ENCODE results near the gene NDST1. TPM values are rescaled to one million over a fixed set of nuclear protein-coding genes. Genes with fewer than 3 reads are reported as not detected.

The NDST1 gene
- polyA plus RNA-seq, 1 donor = 45.4 TPM

DNA sequence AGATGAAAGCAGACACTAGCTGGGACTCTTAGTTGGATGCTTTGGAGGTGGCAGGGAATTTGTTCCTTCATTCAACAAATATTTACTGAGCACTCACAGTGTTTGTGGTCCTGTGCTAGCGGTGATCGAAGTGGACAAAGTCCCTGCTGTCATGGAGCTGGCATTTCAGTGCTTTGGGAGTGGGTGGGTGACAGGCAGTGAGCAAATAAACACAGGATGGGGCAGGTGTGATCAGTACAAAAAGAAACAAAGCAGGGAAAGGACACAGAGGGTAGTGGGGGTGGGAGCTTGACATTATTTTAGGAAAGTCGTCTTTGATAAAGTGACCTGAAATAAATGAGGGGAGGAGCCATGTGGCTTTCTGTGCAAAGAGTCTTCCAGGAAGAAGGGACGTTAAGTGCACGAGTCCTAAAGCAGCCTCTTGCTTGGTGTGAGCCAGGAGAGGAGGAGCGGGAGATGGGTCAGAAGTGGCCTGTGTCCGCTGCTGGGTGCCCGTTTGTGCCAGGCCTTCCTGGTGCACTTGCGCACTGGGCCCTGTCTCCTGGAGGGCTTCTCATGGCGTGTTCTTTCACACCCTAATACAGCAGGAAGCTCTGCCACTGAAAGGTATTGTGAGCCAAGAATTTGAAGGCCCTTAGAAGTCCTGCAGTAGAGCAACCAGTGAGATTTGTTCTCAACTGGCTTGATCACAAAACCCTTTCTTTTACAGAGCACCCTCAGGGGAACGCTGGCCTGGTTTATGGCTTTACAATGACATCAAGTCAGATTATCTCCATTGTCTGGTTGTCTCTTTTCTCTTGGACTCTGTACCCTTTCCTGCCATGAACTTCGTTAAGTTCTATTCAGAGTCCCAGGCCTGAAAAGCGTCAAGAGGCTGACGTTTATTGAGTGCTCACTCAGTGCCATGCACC, 14.8 kb downstream of the NDST1 start:
- Histone ChIP-seq H3K27ac (ENCODE audit: low read length) (peak overlapping the region; percentile 77), H3K4me1 (ENCODE audit: control insufficient read depth, insufficient read depth, low read length) (peaks cover 53% of the 10 kb centered on the region), H3K4me3 (ENCODE audit: low read length) (no peak overlapping the region), H3K9me3 (ENCODE audit: control insufficient read depth, low read depth, low read length) (peaks cover 4% of the 10 kb centered on the region), H3K27me3 (ENCODE audit: control insufficient read depth, insufficient read depth, low read length) (no peaks in the 10 kb centered on the region), H3K36me3 (ENCODE audit: control insufficient read depth, insufficient read depth, low read length) (peaks cover 43% of the 10 kb centered on the region)
- WGBS (ENCODE audit: insufficient coverage, low lambda C conversion rate) = 8% methylated on average over 2 of the region's 14 CpGs
- DNase-seq = peak in 1 of 2 donors; percentile 81

DNA sequence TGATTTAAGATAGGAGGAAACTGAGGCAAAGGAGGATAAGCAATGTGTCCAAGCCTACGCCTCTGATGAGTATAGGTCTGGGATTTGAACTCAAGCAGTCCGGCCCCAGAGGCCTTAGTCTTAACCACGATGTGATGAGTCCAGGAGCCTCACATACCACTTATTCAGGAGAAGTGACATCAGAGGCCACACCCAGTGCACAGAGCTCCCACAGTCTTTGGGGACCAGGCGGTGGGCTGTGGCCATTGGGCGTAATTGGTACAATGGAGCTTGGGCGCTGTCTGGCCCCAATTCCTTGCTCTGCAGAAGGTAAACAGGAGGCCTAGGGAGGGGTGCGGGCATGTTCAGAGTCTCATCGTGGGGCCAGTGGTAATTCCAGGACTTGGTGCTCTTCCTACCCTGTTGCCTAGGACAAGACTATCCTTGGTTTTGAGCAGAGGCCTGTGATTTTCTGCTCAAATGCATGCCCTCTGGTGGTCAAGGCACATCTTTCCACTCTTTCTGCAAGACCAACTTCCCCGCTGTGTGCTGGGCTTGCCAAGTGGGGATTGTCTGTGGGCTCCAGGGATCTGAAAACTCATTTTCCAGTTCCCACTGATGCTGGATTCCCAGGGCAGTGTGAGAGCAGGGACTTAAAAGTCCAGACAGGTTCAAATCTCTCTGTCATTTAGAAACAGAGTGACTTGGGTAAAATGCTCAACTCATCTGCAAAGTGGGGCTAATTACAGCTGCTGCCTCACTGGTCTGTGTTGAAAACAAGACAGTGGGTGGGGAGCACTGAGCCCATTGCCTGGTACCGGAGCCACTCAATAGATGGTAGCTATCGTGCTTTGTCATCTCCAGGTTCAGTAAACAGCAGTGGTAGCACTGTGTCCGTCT, 15.8 kb downstream of the NDST1 start:
- Histone ChIP-seq H3K4me3 (ENCODE audit: low read length) (no peak overlapping the region), H3K9me3 (ENCODE audit: control insufficient read depth, low read depth, low read length) (peaks cover 4% of the 10 kb centered on the region), H3K36me3 (ENCODE audit: control insufficient read depth, insufficient read depth, low read length) (peaks cover 50% of the 10 kb centered on the region), H3K4me1 (ENCODE audit: control insufficient read depth, insufficient read depth, low read length) (peaks cover 44% of the 10 kb centered on the region), H3K27ac (ENCODE audit: low read length) (peak overlapping the region; percentile 77), H3K27me3 (ENCODE audit: control insufficient read depth, insufficient read depth, low read length) (no peaks in the 10 kb centered on the region)
- no CpG with 5 or more reads among the region's 12 CpGs for WGBS (ENCODE audit: insufficient coverage, low lambda C conversion rate)
- peak in 1 of 2 donors; percentile 62 for DNase-seq

GRCh38 chr5:150525163-150525562, 17.2 kb downstream of the NDST1 start:
- H3K4me3 ChIP-seq (ENCODE audit: low read length) = no peak overlapping the region
- no CpG with 5 or more reads among the region's 8 CpGs for WGBS (ENCODE audit: insufficient coverage, low lambda C conversion rate)
- no peak for DNase-seq
- no peak overlapping the region for H3K27ac ChIP-seq (ENCODE audit: low read length)
- peaks cover 37% of the 10 kb centered on the region for H3K4me1 ChIP-seq (ENCODE audit: control insufficient read depth, insufficient read depth, low read length)
- peaks cover 4% of the 10 kb centered on the region for H3K9me3 ChIP-seq (ENCODE audit: control insufficient read depth, low read depth, low read length)
- H3K36me3 ChIP-seq (ENCODE audit: control insufficient read depth, insufficient read depth, low read length) = peaks cover 48% of the 10 kb centered on the region
- no peaks in the 10 kb centered on the region for H3K27me3 ChIP-seq (ENCODE audit: control insufficient read depth, insufficient read depth, low read length)

- peaks cover 4% of the 10 kb centered on the region for H3K9me3 ChIP-seq (ENCODE audit: control insufficient read depth, low read depth, low read length)
- DNase-seq = no peak
- peaks cover 35% of the 10 kb centered on the region for H3K4me1 ChIP-seq (ENCODE audit: control insufficient read depth, insufficient read depth, low read length)
- no peak overlapping the region for H3K4me3 ChIP-seq (ENCODE audit: low read length)
- H3K36me3 ChIP-seq (ENCODE audit: control insufficient read depth, insufficient read depth, low read length) = peaks cover 44% of the 10 kb centered on the region
- H3K27me3 ChIP-seq (ENCODE audit: control insufficient read depth, insufficient read depth, low read length) = no peaks in the 10 kb centered on the region
- H3K27ac ChIP-seq (ENCODE audit: low read length) = no peak overlapping the region
Measured at GRCh38 chr5:150525781-150526180, 17.9 kb downstream of the NDST1 start.

DNA sequence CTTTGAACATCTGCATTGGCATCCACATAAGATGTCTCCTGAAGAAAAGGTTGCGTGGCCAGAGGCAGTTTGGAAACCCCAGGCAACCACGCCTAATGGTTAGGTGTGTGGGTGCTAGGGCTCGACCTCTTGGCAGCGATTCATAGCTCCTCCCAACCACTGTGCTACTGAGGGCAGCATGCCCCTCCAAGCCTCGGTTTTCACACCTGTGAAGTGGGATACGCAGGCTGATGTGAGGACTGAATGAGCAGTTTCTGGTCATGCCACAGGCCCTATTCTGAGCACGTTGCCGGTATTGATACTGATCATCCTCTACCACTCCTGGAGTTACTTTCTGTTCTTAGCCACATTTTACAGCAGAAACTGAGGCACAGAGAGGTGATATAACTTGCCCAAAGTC, 19.1 kb downstream of the NDST1 start:
- no peaks in the 10 kb centered on the region for H3K9me3 ChIP-seq (ENCODE audit: control insufficient read depth, low read depth, low read length)
- H3K4me3 ChIP-seq (ENCODE audit: low read length) = no peak overlapping the region
- no peak overlapping the region for H3K27ac ChIP-seq (ENCODE audit: low read length)
- H3K4me1 ChIP-seq (ENCODE audit: control insufficient read depth, insufficient read depth, low read length) = peaks cover 30% of the 10 kb centered on the region
- no peaks in the 10 kb centered on the region for H3K27me3 ChIP-seq (ENCODE audit: control insufficient read depth, insufficient read depth, low read length)
- DNase-seq = no peak
- no CpG with 5 or more reads among the region's 8 CpGs for WGBS (ENCODE audit: insufficient coverage, low lambda C conversion rate)
- peaks cover 40% of the 10 kb centered on the region for H3K36me3 ChIP-seq (ENCODE audit: control insufficient read depth, insufficient read depth, low read length)

DNA sequence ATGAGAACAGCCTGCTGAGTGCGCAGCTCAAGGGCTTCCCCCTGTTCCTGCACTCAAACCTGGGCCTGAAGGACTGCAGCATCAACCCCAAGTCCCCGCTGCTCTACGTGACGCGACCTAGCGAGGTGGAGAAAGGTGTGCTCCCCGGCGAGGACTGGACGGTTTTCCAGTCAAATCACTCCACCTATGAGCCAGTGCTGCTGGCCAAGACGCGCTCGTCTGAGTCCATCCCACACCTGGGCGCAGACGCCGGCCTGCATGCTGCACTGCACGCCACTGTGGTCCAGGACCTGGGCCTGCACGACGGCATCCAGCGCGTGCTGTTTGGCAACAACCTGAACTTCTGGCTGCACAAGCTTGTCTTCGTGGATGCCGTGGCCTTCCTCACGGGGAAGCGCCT, 19.9 kb downstream of the NDST1 start:
- no peaks in the 10 kb centered on the region for H3K27me3 ChIP-seq (ENCODE audit: control insufficient read depth, insufficient read depth, low read length)
- H3K4me3 ChIP-seq (ENCODE audit: low read length) = no peak overlapping the region
- no CpG with 5 or more reads among the region's 24 CpGs for WGBS (ENCODE audit: insufficient coverage, low lambda C conversion rate)
- no peak for DNase-seq
- H3K4me1 ChIP-seq (ENCODE audit: control insufficient read depth, insufficient read depth, low read length) = peaks cover 22% of the 10 kb centered on the region
- H3K36me3 ChIP-seq (ENCODE audit: control insufficient read depth, insufficient read depth, low read length) = peaks cover 46% of the 10 kb centered on the region
- no peak overlapping the region for H3K27ac ChIP-seq (ENCODE audit: low read length)
- no peaks in the 10 kb centered on the region for H3K9me3 ChIP-seq (ENCODE audit: control insufficient read depth, low read depth, low read length)

- DNase-seq = no peak
- Histone ChIP-seq H3K36me3 (ENCODE audit: control insufficient read depth, insufficient read depth, low read length) (peaks cover 58% of the 10 kb centered on the region), H3K9me3 (ENCODE audit: control insufficient read depth, low read depth, low read length) (no peaks in the 10 kb centered on the region), H3K27ac (ENCODE audit: low read length) (no peak overlapping the region), H3K4me3 (ENCODE audit: low read length) (no peak overlapping the region), H3K27me3 (ENCODE audit: control insufficient read depth, insufficient read depth, low read length) (no peaks in the 10 kb centered on the region), H3K4me1 (ENCODE audit: control insufficient read depth, insufficient read depth, low read length) (peaks cover 10% of the 10 kb centered on the region)
- no CpG with 5 or more reads among the region's 2 CpGs for WGBS (ENCODE audit: insufficient coverage, low lambda C conversion rate)
Measured at GRCh38 chr5:150528924-150529546, 21.1 kb downstream of the NDST1 start.

DNA sequence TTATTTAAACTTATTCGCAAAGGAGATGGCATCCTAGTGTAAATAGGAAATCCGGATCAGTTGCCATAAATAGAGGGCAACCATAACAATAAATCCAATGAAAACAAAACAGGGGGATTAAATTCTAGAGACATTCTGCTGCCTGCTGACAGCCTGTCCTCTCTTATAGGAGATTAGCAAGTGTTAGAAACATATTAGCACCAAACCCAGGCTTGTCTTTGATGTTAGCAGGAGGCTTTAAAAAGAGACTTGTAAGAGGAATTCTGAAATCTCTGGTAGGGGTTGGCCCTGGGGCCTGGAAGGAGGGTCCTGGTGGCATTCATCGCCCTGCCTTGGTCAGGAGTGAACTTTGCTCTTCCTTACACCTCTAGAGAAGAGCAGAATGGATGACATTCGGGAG, 21.6 kb downstream of the NDST1 start:
- no peak overlapping the region for H3K4me3 ChIP-seq (ENCODE audit: low read length)
- WGBS (ENCODE audit: insufficient coverage, low lambda C conversion rate) = 37% methylated on average over 2 of the region's 4 CpGs
- no peak overlapping the region for H3K27ac ChIP-seq (ENCODE audit: low read length)
- no peak for DNase-seq
- no peaks in the 10 kb centered on the region for H3K9me3 ChIP-seq (ENCODE audit: control insufficient read depth, low read depth, low read length)
- peaks cover 60% of the 10 kb centered on the region for H3K36me3 ChIP-seq (ENCODE audit: control insufficient read depth, insufficient read depth, low read length)
- H3K27me3 ChIP-seq (ENCODE audit: control insufficient read depth, insufficient read depth, low read length) = no peaks in the 10 kb centered on the region
- peaks cover 6% of the 10 kb centered on the region for H3K4me1 ChIP-seq (ENCODE audit: control insufficient read depth, insufficient read depth, low read length)

DNA sequence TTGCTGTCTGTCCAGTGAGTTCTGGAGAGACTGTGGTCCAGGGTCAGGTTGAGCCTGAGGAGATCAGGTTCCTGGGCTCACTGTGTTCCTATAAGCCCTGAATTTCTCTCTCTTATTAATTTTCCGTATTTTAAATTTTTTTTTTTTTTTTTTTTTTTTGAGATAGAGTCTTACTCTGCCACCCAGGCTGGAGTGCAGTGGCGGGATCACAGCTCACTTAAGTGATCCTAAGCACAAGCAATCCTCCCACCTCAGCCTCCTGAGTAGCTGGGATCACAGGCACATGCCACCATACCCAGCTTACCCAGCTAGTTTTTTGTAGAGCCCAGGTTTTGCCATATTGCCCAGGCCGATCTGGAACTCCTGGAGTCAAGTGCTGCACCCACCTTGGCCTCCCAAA, 22.5 kb downstream of the NDST1 start:
- Histone ChIP-seq H3K9me3 (ENCODE audit: control insufficient read depth, low read depth, low read length) (no peaks in the 10 kb centered on the region), H3K4me3 (ENCODE audit: low read length) (no peak overlapping the region), H3K36me3 (ENCODE audit: control insufficient read depth, insufficient read depth, low read length) (peaks cover 63% of the 10 kb centered on the region), H3K27me3 (ENCODE audit: control insufficient read depth, insufficient read depth, low read length) (no peaks in the 10 kb centered on the region), H3K4me1 (ENCODE audit: control insufficient read depth, insufficient read depth, low read length) (peaks cover 6% of the 10 kb centered on the region), H3K27ac (ENCODE audit: low read length) (no peak overlapping the region)
- no CpG with 5 or more reads among the region's 3 CpGs for WGBS (ENCODE audit: insufficient coverage, low lambda C conversion rate)
- no peak for DNase-seq

DNA sequence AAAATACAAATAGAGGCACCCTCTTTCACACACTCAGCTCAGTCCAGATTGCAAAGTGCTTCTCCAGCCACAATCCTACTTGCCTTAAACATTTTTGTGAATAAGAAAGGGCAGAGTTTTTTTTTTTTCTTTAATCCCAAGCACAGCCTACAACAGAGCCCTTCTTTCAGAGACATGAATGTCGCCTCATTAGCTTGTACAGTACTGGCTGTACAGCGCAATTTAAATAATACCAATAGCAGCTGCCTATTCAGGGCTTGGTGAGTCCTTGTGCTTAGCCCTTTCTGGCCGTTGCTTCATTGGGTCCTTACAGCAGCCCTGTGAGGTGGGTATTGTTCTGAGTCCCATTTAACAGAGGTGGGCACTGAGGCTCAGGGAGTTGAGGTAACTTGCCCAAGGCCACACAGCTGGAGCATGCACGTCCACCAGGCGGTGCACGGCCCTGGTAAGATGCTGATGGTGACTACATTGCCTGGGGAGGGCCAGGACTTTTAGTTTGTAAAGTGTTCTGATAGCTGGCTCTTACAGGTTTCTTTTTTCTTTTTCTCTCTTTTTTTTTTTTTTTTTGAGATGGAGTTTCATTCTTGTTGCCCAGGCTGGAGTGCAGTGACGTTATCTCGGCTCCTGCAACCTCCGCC, 23.1 kb downstream of the NDST1 start:
- no peaks in the 10 kb centered on the region for H3K9me3 ChIP-seq (ENCODE audit: control insufficient read depth, low read depth, low read length)
- no peak for DNase-seq
- H3K27ac ChIP-seq (ENCODE audit: low read length) = no peak overlapping the region
- no CpG with 5 or more reads among the region's 9 CpGs for WGBS (ENCODE audit: insufficient coverage, low lambda C conversion rate)
- H3K36me3 ChIP-seq (ENCODE audit: control insufficient read depth, insufficient read depth, low read length) = peaks cover 66% of the 10 kb centered on the region
- H3K4me1 ChIP-seq (ENCODE audit: control insufficient read depth, insufficient read depth, low read length) = peaks cover 6% of the 10 kb centered on the region
- no peak overlapping the region for H3K4me3 ChIP-seq (ENCODE audit: low read length)
- H3K27me3 ChIP-seq (ENCODE audit: control insufficient read depth, insufficient read depth, low read length) = no peaks in the 10 kb centered on the region

Measured in large intestine (tissue), 3 donors.